HEK293T (cell line): Measurements from ENCODE around the gene DRICH1.
"Not testable (repeated sequence)": the region's sequence is repeated elsewhere in the genome, so short reads cannot be mapped to it uniquely, and the experiment has no call there.

Experiments
- ARNT ChIP-seq: fragments of 450-650 bp; IDR thresholded peaks from 2 replicates; pipeline ENCODE4 v1.6.1; 2017; ENCODE audit warnings: mild to moderate bottlenecking
- BHLHE40 ChIP-seq: fragments of 450-650 bp; IDR thresholded peaks from 2 replicates; pipeline ENCODE4 v1.6.1; 2016; ENCODE audit warnings: mild to moderate bottlenecking, moderate library complexity, borderline replicate concordance
- CTBP1 ChIP-seq: fragments of 450-650 bp; IDR thresholded peaks from 2 replicates; pipeline ENCODE4 v1.6.1; 2016; ENCODE audit warnings: borderline replicate concordance
- ELF4 ChIP-seq: fragments of 450-650 bp; IDR thresholded peaks from 2 replicates; pipeline ENCODE4 v1.6.1; 2017; ENCODE audit warnings: antibody characterized with exemption
- FOXA1 ChIP-seq: fragments of 450-650 bp; IDR thresholded peaks from 2 replicates; pipeline ENCODE4 v1.6.1; 2016; ENCODE audit warnings: mild to moderate bottlenecking
- FOXK2 ChIP-seq: fragments of 450-650 bp; IDR thresholded peaks from 2 replicates; pipeline ENCODE4 v1.6.1; 2016; ENCODE audit warnings: mild to moderate bottlenecking
- FOXM1 ChIP-seq: fragments of 450-650 bp; IDR thresholded peaks from 2 replicates; pipeline ENCODE4 v1.6.1; 2017; ENCODE audit warnings: mild to moderate bottlenecking, borderline replicate concordance
- HDGF ChIP-seq: fragments of 450-650 bp; IDR thresholded peaks from 2 replicates; pipeline ENCODE4 v1.6.1; 2017; ENCODE audit warnings: antibody characterized with exemption, borderline replicate concordance
- L3MBTL2 ChIP-seq: fragments of 450-650 bp; conservative IDR thresholded peaks from 2 replicates; pipeline ENCODE4 v1.6.1; 2016; ENCODE audit warnings: mild to moderate bottlenecking
- SP1 ChIP-seq: fragments of 450-650 bp; IDR thresholded peaks from 2 replicates; pipeline ENCODE4 v1.6.1; 2017
- SUZ12 ChIP-seq: fragments of 450-650 bp; IDR thresholded peaks from 2 replicates; pipeline ENCODE4 v1.6.1; 2016; ENCODE audit warnings: mild to moderate bottlenecking
- ZNF384 ChIP-seq: fragments of 450-650 bp; IDR thresholded peaks from 2 replicates; pipeline ENCODE4 v1.6.1; 2016

GRCh38 chr22:23640206-23640605, 8.1 kb upstream of the DRICH1 start:
- TF ChIP-seq L3MBTL2, BHLHE40, ZNF384, HDGF, SP1, SUZ12, CTBP1, ELF4, FOXA1, FOXM1, ARNT, FOXK2: not testable (repeated sequence)
